HCT116 (cell line): ENCODE data around the gene TAF4.

Experiments used
- EZH2 ChIP-seq: fragments of 200-600 bp; sonication (generic); IDR thresholded peaks from 2 replicates; pipeline ENCODE4 v1.6.1; 2017; ENCODE audit warnings: antibody characterized with exemption, mixed run types
- EZH2phosphoT487 ChIP-seq: fragments of 200-600 bp; IDR thresholded peaks from 2 replicates; pipeline ENCODE4 v1.6.1; 2018; ENCODE audit warnings: antibody characterized with exemption, borderline replicate concordance
- POLR2A ChIP-seq: IDR thresholded peaks from 2 replicates; pipeline ENCODE4 v1.7.0; 2011; ENCODE audit warnings: borderline replicate concordance; ENCODE audit not compliant: insufficient read depth, insufficient read length; ENCODE audit errors: extremely low read depth
- RAD21 ChIP-seq: IDR thresholded peaks from 2 replicates; pipeline ENCODE4 v1.6.1; 2012; ENCODE audit warnings: low read depth, mild to moderate bottlenecking
- ZNF274 ChIP-seq: fragments of 200-500 bp; sonication (Bioruptor generic); IDR thresholded peaks from 2 replicates; pipeline ENCODE4 v1.6.1; 2014; ENCODE audit warnings: mild to moderate bottlenecking, low read depth, low read length, inconsistent platforms
- TF ChIP-seq, protein P1 (sequence below), 3 experiments: fragments of 200-600 bp in 1 of 3; sonication (generic) in 1 of 3; IDR thresholded peaks in 2 of 3; conservative IDR thresholded peaks in 1 of 3; 2 replicates each; pipeline ENCODE4 v1.5.1; 2012 to 2017; ENCODE audit warnings: low read depth in 2 of 3, low read length in 2 of 3, antibody characterized with exemption in 1 of 3, borderline replicate concordance in 1 of 3, control low read depth in 1 of 3, mild to moderate bottlenecking in 1 of 3, mixed read lengths in 1 of 3, mixed run types in 1 of 3, moderate library complexity in 1 of 3; ENCODE audit not compliant: insufficient read depth in 1 of 3
- TF ChIP-seq, protein P2 (sequence below): IDR thresholded peaks from 2 replicates; pipeline ENCODE4 v1.6.1; 2012
- TF ChIP-seq, protein P3 (sequence below): IDR thresholded peaks from 2 replicates; pipeline ENCODE4 v1.6.1; 2012

DNA sequence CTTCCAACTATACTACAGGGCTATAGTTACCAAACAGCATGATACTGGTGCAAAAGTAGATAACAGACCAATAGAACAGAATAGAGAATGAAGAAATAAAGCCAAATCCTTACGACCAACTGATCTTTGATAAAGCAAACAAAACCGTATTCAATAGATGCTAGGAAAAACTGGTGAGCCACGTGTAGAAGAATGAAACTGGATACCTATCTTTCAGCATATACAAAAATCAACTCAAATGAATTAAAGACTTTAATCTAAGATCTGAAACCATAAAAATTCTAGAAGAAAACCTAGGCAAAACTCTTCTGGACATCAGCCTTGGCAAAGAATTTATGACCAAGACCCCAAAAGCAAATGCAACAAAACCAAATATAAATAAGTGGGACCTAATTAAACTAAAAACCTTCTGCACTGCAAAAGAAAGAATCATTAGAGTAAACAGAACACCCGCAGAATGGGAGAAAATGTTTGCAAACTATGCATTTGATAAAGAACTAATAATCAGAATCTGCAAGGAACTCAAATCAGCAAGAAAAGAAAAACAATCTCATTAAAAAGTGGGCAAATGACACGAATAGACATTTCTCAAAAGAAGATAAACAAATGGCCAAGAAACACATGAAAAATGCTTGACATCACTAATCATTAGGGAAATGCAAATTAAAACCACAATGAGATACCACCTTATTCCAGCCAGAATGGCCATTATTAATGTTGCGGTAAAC is 109.8 kb downstream of the TAF4 start:
- TF ChIP-seq, protein P1, sequence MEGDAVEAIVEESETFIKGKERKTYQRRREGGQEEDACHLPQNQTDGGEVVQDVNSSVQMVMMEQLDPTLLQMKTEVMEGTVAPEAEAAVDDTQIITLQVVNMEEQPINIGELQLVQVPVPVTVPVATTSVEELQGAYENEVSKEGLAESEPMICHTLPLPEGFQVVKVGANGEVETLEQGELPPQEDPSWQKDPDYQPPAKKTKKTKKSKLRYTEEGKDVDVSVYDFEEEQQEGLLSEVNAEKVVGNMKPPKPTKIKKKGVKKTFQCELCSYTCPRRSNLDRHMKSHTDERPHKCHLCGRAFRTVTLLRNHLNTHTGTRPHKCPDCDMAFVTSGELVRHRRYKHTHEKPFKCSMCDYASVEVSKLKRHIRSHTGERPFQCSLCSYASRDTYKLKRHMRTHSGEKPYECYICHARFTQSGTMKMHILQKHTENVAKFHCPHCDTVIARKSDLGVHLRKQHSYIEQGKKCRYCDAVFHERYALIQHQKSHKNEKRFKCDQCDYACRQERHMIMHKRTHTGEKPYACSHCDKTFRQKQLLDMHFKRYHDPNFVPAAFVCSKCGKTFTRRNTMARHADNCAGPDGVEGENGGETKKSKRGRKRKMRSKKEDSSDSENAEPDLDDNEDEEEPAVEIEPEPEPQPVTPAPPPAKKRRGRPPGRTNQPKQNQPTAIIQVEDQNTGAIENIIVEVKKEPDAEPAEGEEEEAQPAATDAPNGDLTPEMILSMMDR (IDR thresholded peaks at IDR 0.05 in 2 of 3, conservative IDR thresholded peaks at IDR 0.05 in 1 of 3; ENCODE audit: borderline replicate concordance in 1 of 3, insufficient read depth in 1 of 3, low read depth in 2 of 3, low read length in 2 of 3), result no peak
- TF ChIP-seq RAD21 (no peak), EZH2 (no peak), ZNF274 (no peak), POLR2A (no peak), EZH2phosphoT487 (no peak)
- TF ChIP-seq, protein P2, sequence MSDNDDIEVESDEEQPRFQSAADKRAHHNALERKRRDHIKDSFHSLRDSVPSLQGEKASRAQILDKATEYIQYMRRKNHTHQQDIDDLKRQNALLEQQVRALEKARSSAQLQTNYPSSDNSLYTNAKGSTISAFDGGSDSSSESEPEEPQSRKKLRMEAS, result no peak
- TF ChIP-seq, protein P3, sequence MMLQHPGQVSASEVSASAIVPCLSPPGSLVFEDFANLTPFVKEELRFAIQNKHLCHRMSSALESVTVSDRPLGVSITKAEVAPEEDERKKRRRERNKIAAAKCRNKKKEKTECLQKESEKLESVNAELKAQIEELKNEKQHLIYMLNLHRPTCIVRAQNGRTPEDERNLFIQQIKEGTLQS, result no peak
